GM12878 (cell line): Measurements from ENCODE around the gene C3orf20. TPM values are rescaled to one million over a fixed set of nuclear protein-coding genes. Genes with fewer than 3 reads are reported as not detected.
"Not testable (repeated sequence)": the region's sequence is repeated elsewhere in the genome, so short reads cannot be mapped to it uniquely, and the experiment has no call there.

Experiments
- ATAC-seq: fragments of 200-7000 bp; cut with Tn5 transposase; 3 replicates; pipeline ENCODE4 v1.9.1; 2020; ENCODE audit warnings: mild to moderate bottlenecking, moderate library complexity
- BruUV-seq: library from RNA; stranded (reverse); fragments of 400-500 nt; replicated peaks from 2 replicates; lab custom pipeline; 2021; lab: Mats Ljungman, UMichigan
- CTCF ChIA-PET: fragments of 300-600 bp; sonication (Branson Sonifier 250); formaldehyde crosslinking; extraction: SDS; loops from one replicate; lab custom pipeline; 2021; ENCODE audit warnings: inconsistent platforms; lab: Yijun Ruan, JAX
- POLR2A ChIA-PET: fragments of 350-600 bp; formaldehyde crosslinking; extraction: SDS; loops from one replicate; lab custom pipeline; 2021; ENCODE audit warnings: inconsistent platforms; lab: Charles Lee
- RAD21 ChIA-PET: fragments of 300-600 bp; sonication (Branson Sonifier 250); formaldehyde crosslinking; loops from one replicate; lab custom pipeline; 2023; ENCODE audit warnings: antibody characterized with exemption; ENCODE audit not compliant: unreplicated experiment; lab: Charles Lee
- SMC1A ChIA-PET: fragments of 300-600 bp; sonication (Branson Sonifier 250); formaldehyde crosslinking; loops from one replicate; lab custom pipeline; 2023; ENCODE audit not compliant: unreplicated experiment, uncharacterized antibody; lab: Charles Lee
- DNase-seq: peaks from one replicate; pipeline ENCODE4 v3.0.0-alpha.2; 2011; ENCODE audit warnings: low read depth, low spot score
- FAIRE-seq: peaks from 3 replicates; lab custom pipeline; 2011; peaks lifted over from hg19 to GRCh38; lab: Jason Lieb, UNC
- H2AFZ ChIP-seq: 2 replicates; pipeline ENCODE4 v1.6.0; 2011; ENCODE audit warnings: low read depth, low read length, control low read depth; ENCODE audit not compliant: control insufficient read depth
- H3K27ac ChIP-seq: 2 replicates; pipeline ENCODE4 v1.5.1; 2011; ENCODE audit warnings: control low read depth; ENCODE audit not compliant: control insufficient read depth, insufficient read depth
- H3K27me3 ChIP-seq, 2 experiments: replicated peaks in 1 of 2; 2 replicates each; pipeline versions ENCODE4 v1.6.0 to v1.6.1; 2011; ENCODE audit warnings: low read length in 1 of 2; ENCODE audit not compliant: control insufficient read depth in 2 of 2, insufficient read depth in 2 of 2
- H3K36me3 ChIP-seq, 2 experiments: 2 replicates each; pipeline ENCODE4 v1.5.1; 2011; ENCODE audit warnings: low read length in 1 of 2; ENCODE audit not compliant: control insufficient read depth in 2 of 2, insufficient read depth in 2 of 2
- H3K4me1 ChIP-seq: 2 replicates; pipeline ENCODE4 v1.6.1; 2011; ENCODE audit warnings: mild to moderate bottlenecking, low read length, moderate library complexity, mixed read lengths; ENCODE audit not compliant: control insufficient read depth, insufficient read depth
- H3K4me2 ChIP-seq: 2 replicates; pipeline ENCODE4 v1.6.0; 2011; ENCODE audit warnings: control low read depth; ENCODE audit not compliant: control insufficient read depth, insufficient read depth
- H3K4me3 ChIP-seq: fragments of 200-600 bp; sonication (generic); 2 replicates; pipeline ENCODE4 v1.5.1; 2016
- H3K79me2 ChIP-seq: 2 replicates; pipeline ENCODE4 v1.6.0; 2011; ENCODE audit warnings: low read length; ENCODE audit not compliant: control insufficient read depth, insufficient read depth
- H3K9ac ChIP-seq: 2 replicates; pipeline ENCODE4 v1.8.0; 2011; ENCODE audit warnings: low read length, control low read depth, mixed read lengths; ENCODE audit not compliant: control insufficient read depth, insufficient read depth
- H3K9me3 ChIP-seq: replicated peaks from 3 replicates; pipeline ENCODE4 v1.5.1; 2011; ENCODE audit warnings: mild to moderate bottlenecking, low read length; ENCODE audit not compliant: control insufficient read depth, insufficient read depth
- H4K20me1 ChIP-seq: 2 replicates; pipeline ENCODE4 v1.6.0; 2011; ENCODE audit not compliant: control insufficient read depth, insufficient read depth
- CBFB ChIP-seq: IDR thresholded peaks from 2 replicates; pipeline ENCODE4 v1.6.1; 2016; ENCODE audit warnings: antibody characterized with exemption, low read depth
- CHD2 ChIP-seq: IDR thresholded peaks from 2 replicates; pipeline ENCODE4 v1.6.1; 2011; ENCODE audit warnings: low read depth, low read length, improper control_type of control experiment, borderline replicate concordance
- MEF2A ChIP-seq: IDR thresholded peaks from 2 replicates; pipeline ENCODE4 v1.6.1; 2011; ENCODE audit warnings: low read depth, mild to moderate bottlenecking, low read length, moderate library complexity; ENCODE audit not compliant: insufficient read depth
- NFYB ChIP-seq: IDR thresholded peaks from 2 replicates; pipeline ENCODE4 v1.6.1; 2011; ENCODE audit warnings: low read depth, mild to moderate bottlenecking, low read length, improper control_type of control experiment, moderate library complexity; ENCODE audit not compliant: insufficient read depth
- NR2C2 ChIP-seq: IDR thresholded peaks from 2 replicates; pipeline ENCODE4 v1.6.1; 2011; ENCODE audit warnings: borderline replicate concordance, low read depth; ENCODE audit not compliant: control insufficient read depth, insufficient read length
- NR2F1 ChIP-seq: fragments of 450-650 bp; conservative IDR thresholded peaks from 2 replicates; pipeline ENCODE4 v1.6.1; 2017; ENCODE audit warnings: mild to moderate bottlenecking
- POLR2AphosphoS5 ChIP-seq: IDR thresholded peaks from 2 replicates; pipeline ENCODE4 v1.6.1; 2011; ENCODE audit warnings: mild to moderate bottlenecking, low read length, inconsistent platforms
- POU2F2 ChIP-seq: IDR thresholded peaks from 3 replicates; pipeline ENCODE4 v1.6.1; 2011; ENCODE audit warnings: low read depth, mild to moderate bottlenecking, low read length, borderline replicate concordance
- SMC3 ChIP-seq: IDR thresholded peaks from 2 replicates; pipeline ENCODE4 v1.6.1; 2011; ENCODE audit warnings: low read length, improper control_type of control experiment, borderline replicate concordance
- STAT3 ChIP-seq: IDR thresholded peaks from 2 replicates; pipeline ENCODE4 v1.6.1; 2011; ENCODE audit warnings: low read depth, low read length, improper control_type of control experiment
- TCF7 ChIP-seq: IDR thresholded peaks from 2 replicates; pipeline ENCODE4 v1.6.1; 2014; ENCODE audit warnings: antibody characterized with exemption, borderline replicate concordance
- ZNF274 ChIP-seq: IDR thresholded peaks from one replicate; pipeline ENCODE4 v1.8.0; 2011; ENCODE audit not compliant: insufficient read length, insufficient read depth
- WGBS: methylation state at CpG from one replicate; pipeline ENCODE4 v1.1.6; 2016; ENCODE audit warnings: low lambda C conversion rate; ENCODE audit not compliant: insufficient replicate concordance, insufficient coverage; ENCODE audit errors: missing lambda C conversion rate; 5-methylcytosine and 5-hydroxymethylcytosine counted together
- in situ Hi-C: fragments of 300-500 bp; cut with MboI; formaldehyde crosslinking; loops from 9 replicates; pipeline ENCODE4 v1.14.3; 2018; ENCODE audit warnings: mixed read lengths
- intact Hi-C: fragments of 100-400 bp; cut with micrococcal nuclease; formaldehyde crosslinking; loops from one replicate; pipeline ENCODE4 v1.14.2; 2022; ENCODE audit not compliant: unreplicated experiment
- polyA plus RNA-seq, 11 experiments: library from polyadenylated mRNA; depleted of rRNA in 4 of 11; unstranded in 6 of 11; stranded (reverse) in 5 of 11; fragments of >200 nt; fragmentation: Nextera tagmentation in 4 of 11; fragmentation: Illumina TruSeq in 1 of 11; extraction: Ambion mirVana in 4 of 11; extraction: Trizol in 1 of 11; gene quantifications; 1 replicate in 1 of 11; 2 replicates in 10 of 11; pipeline versions ENCODE4 v1.2.1 to v1.2.3, GENCODE V29; 2011 to 2016; ENCODE audit warnings: inconsistent platforms in 2 of 11, missing spikeins in 2 of 11, low read depth in 1 of 11
- total RNA-seq, 4 experiments: library from RNA; depleted of rRNA in 3 of 4; stranded (reverse); fragments of >200 nt in 3 of 4; fragmentation: Illumina TruSeq in 1 of 4; extraction: Trizol in 1 of 4; gene quantifications; 2 replicates each; pipeline versions ENCODE4 v1.2.1 to v1.2.3, GENCODE V29; 2013 to 2021
- TF ChIP-seq, protein P1 (sequence below): fragments of 450-650 bp; IDR thresholded peaks from 2 replicates; pipeline ENCODE4 v1.6.1; 2017; ENCODE audit warnings: mild to moderate bottlenecking, moderate library complexity

C3orf20 gene
- total and polyA plus RNA-seq, 10 of the 15 experiments (the other 5 are each of a cell fraction or from before 2014, with no cell fraction given) = 0.05 to 2.9 (median 1.0) TPM

DNA sequence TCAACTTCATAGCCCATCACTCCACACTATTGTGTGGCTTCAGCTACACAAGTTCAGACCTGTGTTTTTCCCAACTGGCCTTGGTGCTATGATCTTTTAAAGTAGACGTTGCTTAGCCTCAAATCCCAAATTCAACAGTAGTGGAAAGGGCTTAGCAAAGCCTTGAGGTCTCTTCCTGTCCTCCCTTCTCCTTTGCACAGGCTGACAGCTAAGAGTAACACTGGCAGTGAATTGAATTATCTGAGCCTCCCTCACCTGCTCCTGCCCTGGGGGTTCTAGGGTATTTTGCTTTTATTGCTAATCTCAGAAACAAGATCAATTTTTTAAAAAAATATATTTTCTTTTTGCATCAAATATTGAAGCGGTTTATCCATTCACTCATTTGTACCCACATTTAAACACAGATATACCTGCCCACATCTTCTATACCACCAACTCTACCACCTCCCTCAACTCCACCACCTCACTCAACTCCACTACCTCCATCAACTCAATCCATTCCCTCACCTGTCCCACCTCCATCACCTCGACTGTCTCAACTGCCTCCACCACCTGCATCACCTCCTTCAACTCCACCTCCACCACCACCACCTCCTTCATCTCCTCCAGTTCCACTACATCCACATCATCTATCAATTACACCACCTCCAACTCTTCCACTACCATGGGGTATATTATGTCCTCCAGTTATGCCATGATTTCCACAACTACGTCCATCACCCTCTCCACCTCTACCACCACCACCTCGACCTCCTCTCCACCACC, 133.7 kb downstream of the C3orf20 start:
- ATAC-seq = no peak
- TF ChIP-seq ZNF274 (no peak), NFYB (no peak), TCF7 (no peak), CHD2 (no peak), CBFB (no peak), NR2F1 (no peak), POLR2AphosphoS5 (no peak), SMC3 (no peak), NR2C2 (no peak), POU2F2 (no peak), MEF2A (no peak), STAT3 (no peak)
- TF ChIP-seq, protein P1, sequence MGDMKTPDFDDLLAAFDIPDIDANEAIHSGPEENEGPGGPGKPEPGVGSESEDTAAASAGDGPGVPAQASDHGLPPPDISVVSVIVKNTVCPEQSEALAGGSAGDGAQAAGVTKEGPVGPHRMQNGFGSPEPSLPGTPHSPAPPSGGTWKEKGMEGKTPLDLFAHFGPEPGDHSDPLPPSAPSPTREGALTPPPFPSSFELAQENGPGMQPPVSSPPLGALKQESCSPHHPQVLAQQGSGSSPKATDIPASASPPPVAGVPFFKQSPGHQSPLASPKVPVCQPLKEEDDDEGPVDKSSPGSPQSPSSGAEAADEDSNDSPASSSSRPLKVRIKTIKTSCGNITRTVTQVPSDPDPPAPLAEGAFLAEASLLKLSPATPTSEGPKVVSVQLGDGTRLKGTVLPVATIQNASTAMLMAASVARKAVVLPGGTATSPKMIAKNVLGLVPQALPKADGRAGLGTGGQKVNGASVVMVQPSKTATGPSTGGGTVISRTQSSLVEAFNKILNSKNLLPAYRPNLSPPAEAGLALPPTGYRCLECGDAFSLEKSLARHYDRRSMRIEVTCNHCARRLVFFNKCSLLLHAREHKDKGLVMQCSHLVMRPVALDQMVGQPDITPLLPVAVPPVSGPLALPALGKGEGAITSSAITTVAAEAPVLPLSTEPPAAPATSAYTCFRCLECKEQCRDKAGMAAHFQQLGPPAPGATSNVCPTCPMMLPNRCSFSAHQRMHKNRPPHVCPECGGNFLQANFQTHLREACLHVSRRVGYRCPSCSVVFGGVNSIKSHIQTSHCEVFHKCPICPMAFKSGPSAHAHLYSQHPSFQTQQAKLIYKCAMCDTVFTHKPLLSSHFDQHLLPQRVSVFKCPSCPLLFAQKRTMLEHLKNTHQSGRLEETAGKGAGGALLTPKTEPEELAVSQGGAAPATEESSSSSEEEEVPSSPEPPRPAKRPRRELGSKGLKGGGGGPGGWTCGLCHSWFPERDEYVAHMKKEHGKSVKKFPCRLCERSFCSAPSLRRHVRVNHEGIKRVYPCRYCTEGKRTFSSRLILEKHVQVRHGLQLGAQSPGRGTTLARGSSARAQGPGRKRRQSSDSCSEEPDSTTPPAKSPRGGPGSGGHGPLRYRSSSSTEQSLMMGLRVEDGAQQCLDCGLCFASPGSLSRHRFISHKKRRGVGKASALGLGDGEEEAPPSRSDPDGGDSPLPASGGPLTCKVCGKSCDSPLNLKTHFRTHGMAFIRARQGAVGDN = no peak
- intact Hi-C loops = no loop called here

DNA sequence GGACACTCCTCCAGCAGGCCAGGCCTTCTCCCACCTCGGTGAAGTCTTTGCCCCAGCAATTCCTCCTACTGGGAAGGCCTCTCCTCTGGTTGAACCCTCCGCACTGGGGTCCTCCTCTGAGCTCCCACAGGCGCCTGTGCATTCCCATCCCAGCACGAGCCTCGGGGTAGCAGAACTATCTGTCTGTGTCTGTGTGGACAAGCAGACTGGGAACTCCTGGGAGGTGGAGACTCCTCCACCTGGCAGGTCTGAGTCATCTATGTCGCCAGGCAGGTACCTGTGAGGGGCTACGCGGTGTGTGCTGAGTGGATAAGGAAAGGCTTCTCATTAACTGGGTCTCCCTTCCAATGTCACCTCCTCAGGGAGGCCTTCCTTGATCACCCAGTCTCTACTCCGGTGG, 134.7 kb downstream of the C3orf20 start:
- H3K27me3 ChIP-seq = peaks cover 14 to 21% of the 10 kb centered on the region in 2 experiments
- BruUV-seq, H3K36me3 ChIP-seq, H2AFZ ChIP-seq, in situ Hi-C loops, H3K4me3 ChIP-seq, POLR2A ChIA-PET, H3K79me2 ChIP-seq, SMC1A ChIA-PET, H4K20me1 ChIP-seq, FAIRE-seq, H3K4me1 ChIP-seq, H3K27ac ChIP-seq, intact Hi-C loops, ATAC-seq, CTCF ChIA-PET, H3K9ac ChIP-seq, DNase-seq, H3K9me3 ChIP-seq, RAD21 ChIA-PET, H3K4me2 ChIP-seq: not testable (repeated sequence)
- 32% methylated on average over 8 of the region's 9 CpGs for WGBS

More for the DNA sequence above, 133.7 kb downstream of the C3orf20 start:
- no peak overlapping the region for H2AFZ ChIP-seq
- no peaks in the 10 kb centered on the region for H3K36me3 ChIP-seq
- no peak overlapping the region for H3K9ac ChIP-seq
- BruUV-seq = no TSS peak
- in situ Hi-C loops = no loop called here
- ChIA-PET SMC1A (no interaction called here), POLR2A (no interaction called here), RAD21 (no interaction called here), CTCF (no interaction called here)
- H3K79me2 ChIP-seq = no peaks in the 10 kb centered on the region
- peaks cover 14 to 18% of the 10 kb centered on the region in 2 experiments for H3K27me3 ChIP-seq
- H3K9me3 ChIP-seq = no peaks in the 10 kb centered on the region
- H3K4me2 ChIP-seq = no peak overlapping the region
- H3K4me3 ChIP-seq = no peak overlapping the region
- WGBS = 14% methylated on average over 5 of the region's 5 CpGs
- H4K20me1 ChIP-seq = no peaks in the 10 kb centered on the region
- FAIRE-seq = no peak
- no peaks in the 10 kb centered on the region for H3K4me1 ChIP-seq
- no peak for DNase-seq
- no peak overlapping the region for H3K27ac ChIP-seq
